RWPE2 (cell line): ENCODE results near the gene PPM1D.
A peak's percentile ranks its signal among the peaks of the same experiment; 100 is the strongest.
"Not testable (repeated sequence)": the region's sequence is repeated elsewhere in the genome, so short reads cannot be mapped to it uniquely, and the experiment has no call there.

ENCODE experiments used
- ATAC-seq: fragments of 200-7000 bp; cut with Tn5 transposase; 3 replicates; pipeline ENCODE4 v1.9.1; 2021; ENCODE audit warnings: low read depth
- DNase-seq: peaks from one replicate; pipeline ENCODE4 v3.0.0-alpha.2; 2020; ENCODE audit warnings: low spot score
- H3K27ac ChIP-seq: fragments of 450-650 bp; 2 replicates; pipeline ENCODE4 v1.5.1; 2017; ENCODE audit warnings: mild to moderate bottlenecking; ENCODE audit not compliant: poor library complexity, severe bottlenecking
- H3K27me3 ChIP-seq: fragments of 250-450 bp; sonication (Bioruptor Pico); 2 replicates; pipeline ENCODE4 v1.5.1; 2021; ENCODE audit warnings: mild to moderate bottlenecking, moderate library complexity; ENCODE audit not compliant: insufficient read depth, poor library complexity, severe bottlenecking
- H3K36me3 ChIP-seq: fragments of 250-450 bp; sonication (Bioruptor Pico); 2 replicates; pipeline ENCODE4 v1.5.1; 2020; ENCODE audit warnings: low read depth, mild to moderate bottlenecking, moderate library complexity
- H3K4me1 ChIP-seq: fragments of 250-450 bp; sonication (Bioruptor Pico); 2 replicates; pipeline ENCODE4 v1.5.1; 2021; ENCODE audit warnings: mild to moderate bottlenecking, moderate library complexity; ENCODE audit not compliant: insufficient read depth, poor library complexity, severe bottlenecking
- H3K4me3 ChIP-seq: fragments of 250-450 bp; sonication (Bioruptor Pico); 2 replicates; pipeline ENCODE4 v1.5.1; 2021; ENCODE audit warnings: mild to moderate bottlenecking, moderate library complexity; ENCODE audit not compliant: severe bottlenecking
- H3K9me3 ChIP-seq: fragments of 250-450 bp; sonication (Bioruptor Pico); 2 replicates; pipeline ENCODE4 v1.5.1; 2021; ENCODE audit warnings: mild to moderate bottlenecking, moderate library complexity; ENCODE audit not compliant: severe bottlenecking
- TF ChIP-seq, protein P1 (sequence below): fragments of 450-650 bp; IDR thresholded peaks from one replicate; pipeline ENCODE4 v1.5.1; 2017; ENCODE audit warnings: mild to moderate bottlenecking, moderate library complexity; ENCODE audit not compliant: poor library complexity, severe bottlenecking

PPM1D gene

DNA sequence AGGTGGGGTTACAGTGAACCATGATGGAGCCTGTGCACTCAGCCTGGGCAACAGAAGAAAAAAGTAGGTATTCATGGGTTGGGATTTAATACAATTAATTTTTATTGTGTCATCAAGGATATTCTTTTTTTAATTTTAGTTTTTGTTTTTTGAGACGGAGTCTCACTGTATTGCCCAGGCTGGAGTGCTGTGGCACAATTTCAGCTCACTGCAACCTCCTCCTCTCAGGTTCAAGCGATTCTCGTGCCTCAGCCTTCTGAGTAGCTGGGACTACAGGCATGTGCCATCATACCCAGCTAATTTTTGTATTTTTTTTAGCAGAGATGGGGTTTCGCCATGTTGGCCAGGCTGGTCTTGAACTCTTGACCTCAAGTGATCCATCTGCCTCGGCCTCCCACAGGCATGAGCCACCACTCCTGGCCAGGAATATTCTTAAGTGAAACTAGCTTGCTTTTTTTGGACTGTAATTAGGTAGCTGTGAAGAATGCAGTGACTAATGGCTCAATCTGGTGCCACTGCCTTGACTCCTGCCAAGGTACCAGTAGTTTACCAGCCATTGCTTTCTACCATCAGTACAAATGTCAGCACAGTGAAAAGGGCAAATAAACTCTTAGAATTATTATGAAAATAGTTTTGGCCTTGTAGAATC lies 4.8 kb downstream of the PPM1D start:
- Histone ChIP-seq H3K27ac (no peak overlapping the region), H3K36me3 (peaks cover 4% of the 10 kb centered on the region; the same call in 1 of the 2 replicates), H3K9me3 (no peaks in the 10 kb centered on the region), H3K4me3 (no peak overlapping the region), H3K4me1 (peaks cover 7% of the 10 kb centered on the region), H3K27me3 (no peaks in the 10 kb centered on the region)
- TF ChIP-seq, protein P1, sequence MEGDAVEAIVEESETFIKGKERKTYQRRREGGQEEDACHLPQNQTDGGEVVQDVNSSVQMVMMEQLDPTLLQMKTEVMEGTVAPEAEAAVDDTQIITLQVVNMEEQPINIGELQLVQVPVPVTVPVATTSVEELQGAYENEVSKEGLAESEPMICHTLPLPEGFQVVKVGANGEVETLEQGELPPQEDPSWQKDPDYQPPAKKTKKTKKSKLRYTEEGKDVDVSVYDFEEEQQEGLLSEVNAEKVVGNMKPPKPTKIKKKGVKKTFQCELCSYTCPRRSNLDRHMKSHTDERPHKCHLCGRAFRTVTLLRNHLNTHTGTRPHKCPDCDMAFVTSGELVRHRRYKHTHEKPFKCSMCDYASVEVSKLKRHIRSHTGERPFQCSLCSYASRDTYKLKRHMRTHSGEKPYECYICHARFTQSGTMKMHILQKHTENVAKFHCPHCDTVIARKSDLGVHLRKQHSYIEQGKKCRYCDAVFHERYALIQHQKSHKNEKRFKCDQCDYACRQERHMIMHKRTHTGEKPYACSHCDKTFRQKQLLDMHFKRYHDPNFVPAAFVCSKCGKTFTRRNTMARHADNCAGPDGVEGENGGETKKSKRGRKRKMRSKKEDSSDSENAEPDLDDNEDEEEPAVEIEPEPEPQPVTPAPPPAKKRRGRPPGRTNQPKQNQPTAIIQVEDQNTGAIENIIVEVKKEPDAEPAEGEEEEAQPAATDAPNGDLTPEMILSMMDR = no peak
- no peak for DNase-seq
- ATAC-seq = 0 out of 3 replicates have a peak, but pooled peaks have one; percentile 19

DNA sequence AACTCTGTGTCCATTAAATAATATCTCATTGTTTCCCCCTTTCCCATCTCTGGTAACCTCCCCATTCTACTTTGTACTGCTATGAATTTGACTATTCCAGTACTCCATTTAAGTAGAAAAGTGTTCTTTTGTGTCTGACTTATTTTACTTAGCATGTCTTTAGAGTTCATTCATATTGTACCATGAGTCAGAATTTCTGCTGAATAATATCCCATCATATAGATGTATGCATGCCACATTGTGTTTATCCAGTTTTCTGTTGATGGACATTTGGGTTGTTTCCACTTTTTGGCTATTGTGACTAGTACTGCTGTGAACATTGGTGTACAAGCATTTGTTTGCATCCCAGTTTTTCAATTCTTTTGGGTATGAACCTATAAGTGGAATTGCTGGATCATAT lies 6.0 kb downstream of the PPM1D start:
- DNase-seq (no peak), ATAC-seq (no peak)
- TF ChIP-seq, protein P1 = no peak
- no peak overlapping the region for H3K4me3 ChIP-seq
- H3K4me1 ChIP-seq = peaks cover 7% of the 10 kb centered on the region
- no peaks in the 10 kb centered on the region for H3K27me3 ChIP-seq
- H3K27ac ChIP-seq = no peak overlapping the region
- H3K36me3 ChIP-seq = peaks cover 4% of the 10 kb centered on the region; the same call in 1 of the 2 replicates
- H3K9me3 ChIP-seq = no peaks in the 10 kb centered on the region

DNA sequence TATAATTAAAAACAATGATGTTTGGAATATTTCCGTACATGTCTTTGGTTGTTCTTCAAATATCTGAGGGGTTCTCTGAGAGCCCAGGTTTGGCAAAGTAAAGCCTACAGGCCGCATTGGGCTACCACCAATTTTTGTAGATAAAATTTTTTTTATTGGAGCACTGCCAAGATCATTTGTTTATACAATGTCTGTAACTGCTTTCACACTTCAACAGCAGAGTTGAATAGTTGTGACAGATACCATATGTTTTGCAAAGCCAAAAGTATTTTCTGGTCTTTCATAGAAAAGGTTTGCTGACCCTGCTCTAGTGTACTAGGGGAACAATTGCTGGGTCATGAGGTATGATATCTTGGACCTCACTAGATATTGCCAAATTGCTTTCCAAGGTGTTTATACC lies 10.5 kb downstream of the PPM1D start:
- TF ChIP-seq, protein P1 = no peak
- no peaks in the 10 kb centered on the region for H3K27me3 ChIP-seq
- ATAC-seq = no peak
- no peak overlapping the region for H3K4me3 ChIP-seq
- H3K27ac ChIP-seq = no peak overlapping the region
- H3K36me3 ChIP-seq = peaks cover 4% of the 10 kb centered on the region; the same call in 1 of the 2 replicates
- peaks cover 4% of the 10 kb centered on the region for H3K4me1 ChIP-seq
- H3K9me3 ChIP-seq = no peaks in the 10 kb centered on the region
- DNase-seq = no peak

DNA sequence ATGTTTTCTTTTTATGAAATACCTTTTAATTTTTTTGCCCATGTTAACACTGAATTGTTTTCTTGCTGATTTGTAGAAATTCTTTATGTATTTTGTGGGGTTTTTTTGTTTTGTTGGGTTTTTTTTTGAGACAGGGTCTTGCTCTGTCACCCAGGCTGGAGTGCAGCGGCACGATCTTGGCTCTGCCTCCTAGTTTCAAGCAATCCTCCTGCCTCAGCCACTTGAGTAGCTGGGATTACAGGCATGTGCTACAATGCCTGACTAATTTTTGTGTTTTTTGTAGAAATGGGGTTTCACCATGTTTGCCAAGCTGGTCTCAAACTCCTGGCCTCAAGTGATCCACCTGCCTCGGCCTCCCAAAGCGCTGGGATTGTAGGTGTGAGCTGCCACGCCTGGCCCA lies 11.3 kb downstream of the PPM1D start:
- H3K4me3 ChIP-seq, ATAC-seq, H3K27ac ChIP-seq, H3K4me1 ChIP-seq, H3K27me3 ChIP-seq, DNase-seq, H3K36me3 ChIP-seq, H3K9me3 ChIP-seq: not testable (repeated sequence)

DNA sequence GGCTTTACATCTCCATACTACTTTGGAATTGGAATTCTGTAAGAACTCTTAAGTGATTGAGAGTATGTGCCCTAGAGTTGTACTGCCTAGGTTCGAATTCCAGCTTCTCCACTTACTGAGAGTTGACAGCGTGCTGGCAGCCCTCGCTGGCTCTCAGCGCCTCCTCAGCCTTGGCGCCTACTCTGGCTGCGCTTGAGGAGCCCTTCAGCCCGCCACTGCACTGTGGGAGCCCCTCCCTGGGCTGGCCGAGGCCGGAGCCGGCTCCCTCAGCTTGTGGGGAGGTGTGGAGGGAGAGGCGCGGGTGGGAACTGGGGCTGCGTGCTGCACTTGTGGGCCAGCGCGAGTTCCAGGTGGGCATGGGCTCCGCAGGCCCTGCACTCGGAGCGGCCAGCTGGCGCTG lies 13.3 kb downstream of the PPM1D start:
- H3K4me1 ChIP-seq = peaks cover 4% of the 10 kb centered on the region
- no peak for ATAC-seq
- TF ChIP-seq, protein P1 = no peak
- no peaks in the 10 kb centered on the region for H3K27me3 ChIP-seq
- DNase-seq = no peak
- H3K36me3 ChIP-seq = peaks cover 4% of the 10 kb centered on the region; the same call in 1 of the 2 replicates
- no peaks in the 10 kb centered on the region for H3K9me3 ChIP-seq
- no peak overlapping the region for H3K27ac ChIP-seq
- H3K4me3 ChIP-seq = no peak overlapping the region

DNA sequence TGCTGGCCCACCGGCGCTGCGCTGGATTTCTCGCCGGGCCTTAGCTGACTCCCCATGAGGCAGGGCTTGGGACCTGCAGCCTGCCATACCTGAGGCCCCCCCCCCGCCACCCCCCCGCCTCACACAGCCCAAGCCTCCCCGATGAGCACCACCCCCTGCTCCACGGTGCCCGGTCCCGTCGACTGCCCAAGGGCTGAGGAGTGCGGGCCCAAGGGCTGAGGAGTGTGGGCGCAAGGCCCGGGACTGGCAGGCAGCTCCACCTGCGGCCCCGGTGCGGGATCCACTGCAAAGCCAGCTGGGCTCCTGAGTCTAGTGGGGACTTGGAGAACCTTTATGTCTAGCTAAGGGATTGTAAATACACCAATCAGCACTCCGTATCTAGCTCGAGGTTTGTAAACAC lies 13.8 kb downstream of the PPM1D start:
- not testable (repeated sequence) for ATAC-seq, H3K36me3 ChIP-seq, H3K27ac ChIP-seq, DNase-seq, H3K4me1 ChIP-seq, H3K4me3 ChIP-seq, H3K27me3 ChIP-seq, H3K9me3 ChIP-seq

DNA sequence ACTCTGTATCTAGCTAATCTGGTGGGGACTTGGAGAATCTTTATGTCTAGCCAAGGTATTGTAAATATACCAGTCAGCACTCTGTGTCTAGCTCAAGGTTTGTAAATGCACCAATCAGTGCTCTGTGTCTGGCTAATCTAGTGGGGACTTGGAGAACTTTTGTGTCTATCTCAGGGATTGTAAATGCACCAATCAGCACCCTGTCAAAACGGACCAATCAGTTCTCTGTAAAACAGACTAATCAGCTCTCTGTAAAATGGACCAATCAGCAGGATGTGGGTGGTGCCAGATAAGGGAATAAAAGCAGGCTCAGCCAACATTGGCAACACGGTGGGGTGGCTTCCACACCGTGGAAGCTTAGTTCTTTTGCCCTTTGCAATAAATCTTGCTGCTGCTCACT lies 14.3 kb downstream of the PPM1D start:
- not testable (repeated sequence) for H3K27me3 ChIP-seq, H3K27ac ChIP-seq, H3K36me3 ChIP-seq, ATAC-seq, H3K4me1 ChIP-seq, DNase-seq, H3K4me3 ChIP-seq, H3K9me3 ChIP-seq
